Measurements from ENCODE around the gene SMLR1.
"Not testable (repeated sequence)": the region's sequence is repeated elsewhere in the genome, so short reads cannot be mapped to it uniquely, and the experiment has no call there.

SMLR1 gene

GRCh38 chr6:130827247-130828149 lies at the start of gene SMLR1:
SMLR1 (plus strand) TSS chr6:130827406; CDS start chr6:130827414, 8 bp downstream.
- DNase-seq (ENCODE audit: low read depth), result no peak

DNA sequence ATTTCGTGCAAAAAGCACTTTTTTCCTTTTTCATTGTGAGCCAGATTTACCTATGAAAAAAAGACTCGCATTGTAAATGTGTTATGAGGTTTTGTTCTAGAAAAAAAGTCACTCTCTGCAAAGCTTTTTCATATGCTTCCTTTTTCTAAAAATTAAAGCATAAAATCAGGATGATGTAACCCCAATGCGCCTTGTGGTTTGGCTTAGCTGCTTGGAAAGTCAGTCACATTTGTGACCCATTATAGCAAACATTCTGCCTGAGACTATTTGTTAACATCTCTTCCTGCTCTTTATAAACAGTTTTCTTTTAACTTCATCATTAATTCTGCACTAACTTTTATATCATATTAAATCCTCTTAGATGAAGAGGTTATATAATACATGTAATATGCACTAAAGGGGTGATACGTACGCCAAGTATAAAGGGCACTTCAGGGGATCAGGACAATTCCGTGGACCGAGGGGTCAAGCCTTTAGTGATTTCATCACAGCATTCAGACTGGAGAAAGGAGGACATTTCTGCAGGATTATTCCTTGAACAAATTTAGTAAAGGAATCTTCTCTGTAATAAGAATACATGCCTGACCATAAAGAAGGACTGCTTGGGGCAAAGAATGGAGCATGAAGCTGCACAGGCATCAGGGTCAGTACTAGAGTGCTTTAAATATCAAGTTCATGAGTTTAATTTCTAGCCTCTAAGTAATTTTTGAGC lies 48.1 kb upstream of the SMLR1 start:
- DNase-seq (ENCODE audit: low read depth), result no peak

DNA sequence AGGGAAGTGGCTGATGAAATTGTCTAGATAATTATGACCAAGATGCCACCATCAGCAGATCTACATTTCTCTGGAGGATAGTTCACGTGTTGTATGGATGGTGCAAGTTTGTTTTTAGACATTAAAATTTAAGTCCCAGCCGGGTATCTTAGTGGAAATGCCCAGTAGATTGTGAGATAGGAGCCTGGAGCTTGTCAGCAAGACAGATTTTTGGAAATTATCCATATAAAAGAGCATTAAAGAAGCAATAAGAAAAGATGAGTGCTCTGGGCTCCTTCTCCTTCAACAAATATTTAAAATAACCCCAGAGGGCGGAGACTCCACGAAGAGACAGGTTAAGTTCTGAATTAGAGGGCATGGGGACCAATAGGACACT lies 47.6 kb upstream of the SMLR1 start:
- DNase-seq (ENCODE audit: low read depth), result no peak

DNA sequence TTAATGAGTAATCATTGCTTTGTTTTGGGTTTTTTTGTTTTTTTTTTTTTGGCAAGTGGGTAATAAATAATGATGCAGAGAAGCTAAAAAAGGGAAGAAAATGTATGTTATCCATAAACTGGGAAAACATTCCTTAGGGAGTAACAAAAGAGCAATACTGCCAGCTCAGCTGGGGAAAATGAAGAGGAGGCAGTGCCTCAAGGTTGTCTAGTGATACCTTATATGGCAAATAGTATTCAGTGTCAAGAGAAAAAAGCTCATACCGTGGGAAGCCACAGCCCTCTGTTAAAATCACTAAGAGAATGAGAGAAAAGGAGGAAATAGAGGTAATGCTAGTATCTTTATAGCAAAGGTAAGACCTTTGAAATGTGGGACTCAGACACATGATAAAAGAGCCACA lies 47.1 kb upstream of the SMLR1 start:
- no peak for DNase-seq (ENCODE audit: low read depth)

DNA sequence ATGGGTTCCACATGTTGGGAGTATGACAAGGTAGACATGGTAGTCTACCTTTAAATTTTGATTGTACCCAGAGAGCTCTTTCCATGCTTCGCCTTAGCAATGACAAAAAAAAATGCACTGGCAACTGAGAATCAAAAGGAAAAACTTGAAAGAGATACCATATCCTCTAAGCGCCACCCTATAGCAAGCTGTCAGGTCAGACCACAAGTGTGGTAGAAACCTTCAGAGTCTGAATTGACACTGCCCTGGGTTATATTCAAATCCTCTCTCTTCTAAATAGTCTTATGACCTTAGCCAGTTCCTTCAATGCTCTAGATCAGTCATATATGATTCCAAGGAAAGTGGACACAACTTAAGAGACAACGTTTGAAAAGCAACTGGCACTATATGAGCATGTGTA lies 45.6 kb upstream of the SMLR1 start:
- no peak for DNase-seq (ENCODE audit: low read depth)

DNA sequence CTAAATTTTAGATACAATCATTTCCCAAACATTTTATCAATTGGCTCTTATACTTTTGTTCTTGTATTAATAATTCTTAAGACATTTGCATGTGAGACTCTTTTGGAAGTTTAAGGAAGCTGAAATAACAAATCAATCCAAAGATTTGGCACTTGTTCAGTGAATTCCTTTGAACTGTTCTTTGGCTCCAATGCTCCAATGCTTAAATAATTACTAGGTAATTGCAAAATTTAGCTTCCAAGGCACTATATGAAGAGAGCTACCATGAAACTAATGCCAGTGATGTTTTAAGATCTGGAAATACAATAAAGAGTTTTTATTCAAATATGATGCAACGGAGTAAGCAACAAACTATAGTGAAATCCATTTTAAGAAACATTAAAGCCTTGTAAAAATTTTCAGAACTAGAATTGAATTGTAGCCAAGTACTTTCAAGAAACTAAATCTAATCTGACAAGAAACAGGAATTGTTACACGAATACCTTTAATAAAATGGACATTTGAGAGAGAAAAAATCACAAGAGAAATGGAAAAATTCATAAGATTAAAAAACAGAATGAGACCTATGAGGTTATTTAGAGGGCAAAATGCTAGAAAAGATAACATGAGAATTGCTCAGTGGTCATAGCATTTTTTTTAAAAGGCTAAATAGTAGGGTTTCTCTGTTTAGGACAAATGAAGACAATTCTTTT lies 43.6 kb upstream of the SMLR1 start:
- no peak for DNase-seq (ENCODE audit: low read depth)

GRCh38 chr6:130787726-130788500 lies 39.3 kb upstream of the SMLR1 start:
- DNase-seq (ENCODE audit: low read depth), result no peak

- DNase-seq (ENCODE audit: low read depth), result no peak
Measured at GRCh38 chr6:130788954-130789353, 38.3 kb upstream of the SMLR1 start.

DNA sequence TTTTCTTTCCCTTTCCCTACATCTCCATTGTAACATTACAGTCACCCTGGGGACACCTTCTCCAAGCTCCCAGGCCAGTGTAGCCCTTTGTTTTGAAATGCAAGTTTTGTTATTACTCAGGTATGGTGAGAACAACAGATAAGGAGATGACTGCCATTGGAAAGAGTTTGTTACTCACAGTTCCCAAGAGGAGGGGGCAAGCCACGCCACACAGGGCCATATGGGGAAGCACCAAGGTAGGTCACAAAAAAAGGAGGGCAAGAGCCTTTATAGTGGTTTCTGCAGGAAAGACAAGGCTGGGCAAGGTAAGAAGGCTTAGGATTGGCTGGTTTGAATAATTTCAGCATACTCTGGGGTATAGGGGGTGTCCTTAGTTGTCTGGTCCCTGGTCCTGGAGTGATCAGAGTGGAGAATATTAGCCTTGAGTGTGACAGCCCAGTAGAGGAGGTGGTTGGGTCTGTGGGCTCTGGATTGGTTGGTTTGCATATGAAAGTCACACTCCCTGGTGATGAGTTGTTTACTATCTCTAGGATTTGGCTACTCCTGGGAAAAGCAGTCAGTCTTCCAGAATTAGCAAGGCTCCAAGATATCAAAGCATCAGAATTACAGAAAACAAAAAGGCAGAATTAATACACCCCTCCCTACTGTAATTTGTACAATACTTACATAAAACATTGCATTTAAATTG lies 33.1 kb upstream of the SMLR1 start:
- no peak for DNase-seq (ENCODE audit: low read depth)

DNA sequence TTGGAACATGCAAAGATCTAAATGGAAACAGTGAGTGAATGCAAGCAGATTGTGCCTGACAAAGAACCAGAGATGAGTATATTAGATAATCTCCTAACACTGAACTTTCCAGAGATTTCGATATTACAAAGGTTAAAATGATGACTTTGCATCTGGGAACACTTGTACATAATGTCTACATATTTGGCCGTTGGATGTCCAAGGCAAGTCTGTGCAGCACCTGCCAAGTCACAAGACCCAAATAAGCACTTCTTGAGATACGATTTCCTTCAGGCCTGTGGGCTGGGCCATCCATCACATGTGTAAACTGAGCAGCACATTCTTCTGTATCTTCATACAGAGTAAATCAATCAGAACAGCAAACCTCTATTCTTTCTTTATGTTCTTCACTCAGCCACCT lies 32.5 kb upstream of the SMLR1 start:
- no peak for DNase-seq (ENCODE audit: low read depth)

- no peak for DNase-seq (ENCODE audit: low read depth)
Measured at GRCh38 chr6:130796313-130796905, 30.8 kb upstream of the SMLR1 start.

DNA sequence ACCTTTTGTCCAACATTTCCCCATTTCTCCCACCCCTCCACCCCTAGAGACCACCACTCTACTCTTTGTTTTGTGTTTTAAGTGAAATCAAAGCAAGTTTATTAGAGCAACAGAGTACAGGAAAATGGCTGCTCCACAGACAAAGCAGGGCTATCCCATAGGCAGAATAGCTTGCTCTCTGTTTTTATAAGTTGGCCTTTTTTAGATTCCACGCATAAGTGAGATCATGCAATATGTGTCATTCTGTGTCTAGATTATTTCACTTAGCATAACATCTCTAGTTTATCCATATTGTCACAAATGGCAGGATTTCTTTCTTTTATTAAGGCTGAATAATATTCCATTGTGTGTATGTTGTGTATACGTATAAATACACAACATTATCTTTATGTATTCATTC lies 30.1 kb upstream of the SMLR1 start:
- no peak for DNase-seq (ENCODE audit: low read depth)

GRCh38 chr6:130801368-130801767 lies 25.8 kb upstream of the SMLR1 start:
- not testable (repeated sequence) for DNase-seq (ENCODE audit: low read depth)

DNA sequence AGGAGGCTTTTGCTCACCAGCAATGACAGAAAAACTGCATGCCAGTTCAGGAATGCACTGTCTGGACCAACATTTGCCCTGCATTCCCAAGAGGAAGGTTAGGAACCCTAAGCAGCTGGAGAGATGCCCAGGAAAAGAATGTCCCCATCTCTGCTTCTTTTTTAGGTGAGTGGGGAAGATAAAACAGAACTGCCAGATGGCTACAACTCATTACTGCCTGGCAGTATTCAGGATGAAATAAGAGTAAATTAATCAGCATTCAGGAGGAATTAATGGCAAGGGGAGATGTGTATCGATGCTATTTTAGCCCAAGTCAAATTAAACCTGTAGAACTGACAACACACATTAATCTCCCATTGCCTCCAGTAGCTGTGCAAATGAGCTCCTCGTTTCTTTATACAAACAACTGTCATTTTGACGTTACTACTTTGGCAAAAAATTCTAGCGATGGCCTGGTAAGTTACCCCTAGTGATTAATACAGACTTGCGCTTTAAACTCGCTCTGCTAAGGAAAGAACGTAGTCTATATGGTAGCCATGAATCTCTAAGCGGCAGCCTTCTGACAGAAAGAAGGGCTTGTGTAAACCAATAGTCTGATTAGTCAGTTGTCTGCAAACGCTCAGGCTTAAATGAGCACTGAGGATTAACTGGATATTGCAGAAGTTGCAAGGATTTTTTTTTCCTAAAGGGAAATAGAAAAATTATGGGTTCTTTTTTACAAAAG lies 16.7 kb upstream of the SMLR1 start:
- DNase-seq (ENCODE audit: low read depth), result no peak

- no peak for DNase-seq (ENCODE audit: low read depth)
Measured at GRCh38 chr6:130811932-130812331, 15.3 kb upstream of the SMLR1 start.

GRCh38 chr6:130814506-130814905 lies 12.7 kb upstream of the SMLR1 start:
- no peak for DNase-seq (ENCODE audit: low read depth)

DNA sequence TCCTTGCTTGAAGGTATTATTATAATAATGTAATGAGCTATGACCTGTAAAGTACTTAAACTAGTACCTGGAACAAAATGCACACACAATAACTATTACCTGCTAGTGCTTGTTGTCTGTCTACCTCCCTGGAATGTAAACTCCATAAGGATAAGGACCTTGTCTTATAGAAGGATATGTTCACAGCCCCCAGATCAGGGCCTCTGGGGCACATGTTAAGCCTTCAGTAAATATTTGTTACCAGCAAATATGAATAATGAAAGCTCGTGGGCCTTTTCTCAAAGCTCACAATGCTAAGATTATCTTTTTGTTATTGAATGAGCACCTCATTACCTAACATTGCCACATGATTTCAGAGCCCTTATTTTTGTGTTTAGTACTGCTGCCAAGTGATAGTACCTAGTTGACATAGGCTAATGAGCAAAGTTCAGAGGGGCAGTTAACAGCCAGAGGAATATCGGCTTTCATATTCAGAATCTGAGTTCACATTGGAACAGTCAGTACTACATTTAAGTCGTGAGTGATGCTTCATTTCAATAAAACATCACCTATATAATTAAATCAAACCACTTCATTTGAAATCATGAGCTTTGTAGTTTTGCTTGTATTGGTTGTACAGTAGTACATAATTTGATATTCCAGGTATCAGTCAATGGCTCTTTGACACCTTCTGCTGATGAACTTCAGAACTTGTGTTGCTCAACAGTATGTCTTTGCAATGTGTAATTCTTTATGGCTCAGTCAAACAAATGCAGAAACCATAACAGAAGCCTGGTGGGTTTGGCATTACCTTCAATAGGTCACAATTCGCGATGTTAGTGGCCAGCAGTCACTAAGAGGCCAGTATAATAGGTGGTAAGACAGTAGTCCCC lies 11.8 kb upstream of the SMLR1 start:
- DNase-seq (ENCODE audit: low read depth), result no peak

DNA sequence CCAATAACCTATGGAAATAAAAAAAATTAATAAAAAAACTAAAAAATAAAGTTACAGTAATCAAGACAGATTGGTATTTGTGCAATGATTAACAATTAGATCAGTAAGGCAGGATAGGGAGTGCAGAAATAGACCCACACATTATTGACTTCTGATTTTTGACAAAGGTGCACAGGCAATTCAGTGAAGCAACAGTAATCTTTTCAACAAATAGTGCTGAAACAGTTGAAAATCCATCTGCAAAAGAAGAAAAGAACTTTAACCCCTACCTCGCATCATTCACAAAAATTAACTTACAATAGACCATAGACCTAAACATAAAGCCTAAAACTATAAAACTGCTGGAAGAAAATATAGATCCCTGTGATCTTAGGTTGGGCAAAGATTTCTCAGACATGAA lies 4.5 kb upstream of the SMLR1 start:
- no peak for DNase-seq (ENCODE audit: low read depth)

- DNase-seq (ENCODE audit: low read depth), result no peak
Measured at GRCh38 chr6:130824978-130825694, 2.1 kb upstream of the SMLR1 start.

All from activated T-cell treated with anti-CD3 and anti-CD28 coated beads for 1 hour (primary cell).